ENCODE results near the gene HDHD5.

Gene HDHD5

GRCh38 chr22:17145021-17145680 is 13.9 kb downstream of the HDHD5 start:
- TF ChIP-seq EGR1 (IDR thresholded peaks at IDR 0.05) = no peak
- TF ChIP-seq RAD21 (IDR thresholded peaks at IDR 0.05; ENCODE audit: low read depth) = no peak
- TF ChIP-seq ZBTB7A (IDR thresholded peaks at IDR 0.05; ENCODE audit: low read depth) = no peak
- no peak for TF ChIP-seq FOXM1 (IDR thresholded peaks at IDR 0.05; ENCODE audit: borderline replicate concordance, low read depth)
- no peak for TF ChIP-seq TEAD4 (IDR thresholded peaks at IDR 0.05)
- TF ChIP-seq TAF1 (IDR thresholded peaks at IDR 0.05; ENCODE audit: low read depth) = no peak
- TF ChIP-seq, protein P1, sequence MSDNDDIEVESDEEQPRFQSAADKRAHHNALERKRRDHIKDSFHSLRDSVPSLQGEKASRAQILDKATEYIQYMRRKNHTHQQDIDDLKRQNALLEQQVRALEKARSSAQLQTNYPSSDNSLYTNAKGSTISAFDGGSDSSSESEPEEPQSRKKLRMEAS (IDR thresholded peaks at IDR 0.05) = no peak
- TF ChIP-seq NFIC (IDR thresholded peaks at IDR 0.05) = no peak
- no peak for TF ChIP-seq EP300 (IDR thresholded peaks at IDR 0.05; ENCODE audit: borderline replicate concordance)
- TF ChIP-seq CREB1 (IDR thresholded peaks at IDR 0.05; ENCODE audit: low read depth) = no peak
- no peak for TF ChIP-seq CEBPB (IDR thresholded peaks at IDR 0.05)
- TF ChIP-seq TCF12 (IDR thresholded peaks at IDR 0.05; ENCODE audit: low read depth) = no peak
- TF ChIP-seq, protein P2, sequence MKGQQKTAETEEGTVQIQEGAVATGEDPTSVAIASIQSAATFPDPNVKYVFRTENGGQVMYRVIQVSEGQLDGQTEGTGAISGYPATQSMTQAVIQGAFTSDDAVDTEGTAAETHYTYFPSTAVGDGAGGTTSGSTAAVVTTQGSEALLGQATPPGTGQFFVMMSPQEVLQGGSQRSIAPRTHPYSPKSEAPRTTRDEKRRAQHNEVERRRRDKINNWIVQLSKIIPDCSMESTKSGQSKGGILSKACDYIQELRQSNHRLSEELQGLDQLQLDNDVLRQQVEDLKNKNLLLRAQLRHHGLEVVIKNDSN (IDR thresholded peaks at IDR 0.05) = no peak
- TF ChIP-seq REST (IDR thresholded peaks at IDR 0.05; ENCODE audit: low read depth) = no peak
- no peak for TF ChIP-seq YY1 (IDR thresholded peaks at IDR 0.05; ENCODE audit: low read depth)

- TF ChIP-seq EGR1 (IDR thresholded peaks at IDR 0.05) (no peak), NFIC (IDR thresholded peaks at IDR 0.05) (no peak)
- TF ChIP-seq, protein P2 (IDR thresholded peaks at IDR 0.05) = no peak
Observed at GRCh38 chr22:17143826-17144225, 15.3 kb downstream of the HDHD5 start.

DNA sequence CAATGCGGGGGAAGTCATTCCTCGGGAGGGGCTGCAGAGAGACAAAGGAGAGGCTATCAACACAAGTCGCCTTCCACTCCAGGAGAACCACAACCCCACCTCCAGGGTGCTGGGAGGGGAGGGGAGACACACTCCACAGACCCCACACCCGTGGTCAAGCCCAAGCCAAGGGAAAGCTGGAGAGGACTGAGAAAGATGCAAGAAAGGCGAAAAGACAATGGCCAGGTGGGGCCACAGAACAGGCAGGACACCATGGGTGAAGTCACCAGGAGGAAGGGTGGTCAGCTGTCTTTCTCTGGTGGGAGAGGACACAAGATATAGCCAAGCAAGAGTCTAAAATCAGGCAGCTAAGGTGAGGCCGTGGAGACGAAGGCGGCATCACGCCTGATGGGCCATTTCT is 16.0 kb downstream of the HDHD5 start:
- TF ChIP-seq TCF12 (IDR thresholded peaks at IDR 0.05; ENCODE audit: low read depth) (no peak), RAD21 (IDR thresholded peaks at IDR 0.05; ENCODE audit: low read depth) (no peak), EP300 (IDR thresholded peaks at IDR 0.05; ENCODE audit: borderline replicate concordance) (no peak), YY1 (IDR thresholded peaks at IDR 0.05; ENCODE audit: low read depth) (no peak), CEBPB (IDR thresholded peaks at IDR 0.05) (no peak), NFIC (IDR thresholded peaks at IDR 0.05) (no peak), FOXM1 (IDR thresholded peaks at IDR 0.05; ENCODE audit: borderline replicate concordance, low read depth) (no peak)
- TF ChIP-seq, protein P2 (IDR thresholded peaks at IDR 0.05) = no peak
- TF ChIP-seq, protein P1 (IDR thresholded peaks at IDR 0.05) = no peak

DNA sequence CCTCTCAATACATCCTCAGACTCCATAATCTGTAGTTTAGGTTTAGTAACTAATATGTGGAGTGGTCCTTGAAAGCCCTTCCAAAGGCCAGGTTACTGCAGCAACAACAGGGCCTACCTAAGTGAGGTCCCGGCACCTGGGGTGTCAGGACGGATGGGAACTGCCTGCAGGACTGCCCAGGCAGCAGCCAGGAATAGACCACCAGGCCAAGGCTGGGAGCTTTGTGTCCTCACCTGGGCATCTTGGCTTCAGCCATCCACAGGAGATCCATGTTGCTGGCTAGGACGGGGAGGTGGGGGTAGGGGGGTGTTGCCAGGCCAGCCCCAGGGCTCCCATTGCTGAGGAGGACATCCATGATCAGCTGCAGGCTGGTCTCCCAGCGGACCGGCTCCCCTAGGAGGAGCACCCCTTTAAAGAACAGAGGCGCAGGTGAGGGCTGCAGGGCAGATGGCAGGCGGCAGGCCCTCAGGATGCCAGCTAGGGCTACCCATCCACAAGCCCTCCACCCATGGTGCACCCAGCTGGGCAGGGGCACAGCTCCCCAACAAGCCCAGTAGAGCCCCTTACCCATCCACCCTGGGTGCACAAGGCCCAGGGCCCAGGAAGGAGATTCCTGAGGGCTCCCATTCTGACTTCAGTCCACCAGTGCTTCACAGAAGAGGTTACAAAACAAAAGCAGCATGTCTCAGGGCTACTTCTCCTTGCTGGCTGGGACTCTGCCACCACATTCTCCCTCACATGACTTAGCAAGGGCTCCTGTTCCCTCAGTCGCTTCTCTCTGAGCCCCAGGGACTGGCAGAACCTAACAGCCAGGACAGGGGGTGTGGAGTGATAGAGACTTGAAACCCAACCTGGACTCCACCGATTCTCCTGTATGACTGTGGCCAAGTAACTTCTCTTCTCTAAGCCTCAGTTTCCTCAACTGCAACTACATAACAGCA is 18.0 kb downstream of the HDHD5 start:
- TF ChIP-seq REST (IDR thresholded peaks at IDR 0.05; ENCODE audit: low read depth) (no peak), TCF12 (IDR thresholded peaks at IDR 0.05; ENCODE audit: low read depth) (no peak), ZBTB7A (IDR thresholded peaks at IDR 0.05; ENCODE audit: low read depth) (no peak), CREB1 (IDR thresholded peaks at IDR 0.05; ENCODE audit: low read depth) (no peak), TAF1 (IDR thresholded peaks at IDR 0.05; ENCODE audit: low read depth) (no peak), EGR1 (IDR thresholded peaks at IDR 0.05) (no peak), TEAD4 (IDR thresholded peaks at IDR 0.05) (no peak), FOXM1 (IDR thresholded peaks at IDR 0.05; ENCODE audit: borderline replicate concordance, low read depth) (no peak), NFIC (IDR thresholded peaks at IDR 0.05) (no peak), YY1 (IDR thresholded peaks at IDR 0.05; ENCODE audit: low read depth) (no peak), EP300 (IDR thresholded peaks at IDR 0.05; ENCODE audit: borderline replicate concordance) (no peak)
- TF ChIP-seq, protein P2 (IDR thresholded peaks at IDR 0.05) = no peak
- TF ChIP-seq, protein P1 (IDR thresholded peaks at IDR 0.05) = no peak

All from Ishikawa (cell line).